ENCODE data around the gene RNF212B. TPM values are rescaled to one million over a fixed set of nuclear protein-coding genes. Genes with fewer than 3 reads are reported as not detected.
"Not testable (repeated sequence)": the region's sequence is repeated elsewhere in the genome, so short reads cannot be mapped to it uniquely, and the experiment has no call there.

Gene RNF212B
- total RNA-seq, 2 donors from 2014 or later, result 21.1 TPM; not detected in 1

GRCh38 chr14:23228812-23229211 is 8.9 kb upstream of the RNF212B start:
- WGBS, result 95% methylated on average over 1 of the region's 1 CpG
- intact Hi-C loops (cut with DNase I), result no loop called here
- H3K4me3 ChIP-seq, result no peak overlapping the region
- no peak for TF ChIP-seq POLR2A (IDR thresholded peaks at IDR 0.05)
- no peak for TF ChIP-seq CTCF (IDR thresholded peaks at IDR 0.05)
- no peak for TF ChIP-seq POLR2AphosphoS5 (IDR thresholded peaks at IDR 0.05)
- no peaks in the 10 kb centered on the region for H3K4me1 ChIP-seq (replicated peaks)
- no peaks in the 10 kb centered on the region for H3K27me3 ChIP-seq (replicated peaks; ENCODE audit: insufficient read depth)
- H3K9me3 ChIP-seq, result no peaks in the 10 kb centered on the region
- no peak overlapping the region for H3K27ac ChIP-seq
- H3K36me3 ChIP-seq, result no peaks in the 10 kb centered on the region
- DNase-seq (ENCODE audit: low spot score), result no peak

- H3K36me3 ChIP-seq; H3K27ac ChIP-seq; H3K4me3 ChIP-seq; DNase-seq (ENCODE audit: low spot score); H3K27me3 ChIP-seq (replicated peaks; ENCODE audit: insufficient read depth); H3K9me3 ChIP-seq; H3K4me1 ChIP-seq (replicated peaks); intact Hi-C loops (cut with DNase I): not testable (repeated sequence)
- 87% methylated on average over 36 of the region's 38 CpGs for WGBS
These were observed 5.4 kb upstream of the RNF212B start for GRCh38 chr14:23232241-23232808.

GRCh38 chr14:23240661-23241060 is 2.9 kb downstream of the RNF212B start:
- TF ChIP-seq POLR2AphosphoS5 (IDR thresholded peaks at IDR 0.05) (no peak), POLR2A (IDR thresholded peaks at IDR 0.05) (no peak), CTCF (IDR thresholded peaks at IDR 0.05) (no peak)

GRCh38 chr14:23241061-23241715 is 3.5 kb downstream of the RNF212B start:
- 93% methylated on average over 7 of the region's 7 CpGs for WGBS

More at GRCh38 chr14:23240661-23241060, 2.9 kb downstream of the RNF212B start:
- no peaks in the 10 kb centered on the region for H3K4me1 ChIP-seq (replicated peaks)
- no peaks in the 10 kb centered on the region for H3K36me3 ChIP-seq
- H3K27ac ChIP-seq, result no peak overlapping the region
- DNase-seq (ENCODE audit: low spot score), result no peak
- no peaks in the 10 kb centered on the region for H3K9me3 ChIP-seq
- WGBS, result 60% methylated on average over 1 of the region's 1 CpG
- intact Hi-C loops (cut with DNase I), result no loop called here
- no peaks in the 10 kb centered on the region for H3K27me3 ChIP-seq (replicated peaks; ENCODE audit: insufficient read depth)
- no peak overlapping the region for H3K4me3 ChIP-seq

GRCh38 chr14:23242076-23242475 is 4.3 kb downstream of the RNF212B start:
- Histone ChIP-seq H3K9me3 (no peaks in the 10 kb centered on the region), H3K27me3 (replicated peaks; ENCODE audit: insufficient read depth) (no peaks in the 10 kb centered on the region), H3K4me3 (no peak overlapping the region), H3K27ac (no peak overlapping the region), H3K36me3 (no peaks in the 10 kb centered on the region), H3K4me1 (replicated peaks) (no peaks in the 10 kb centered on the region)
- 69% methylated on average over 3 of the region's 3 CpGs for WGBS
- no peak for DNase-seq (ENCODE audit: low spot score)
- intact Hi-C loops (cut with DNase I), result no loop called here
- TF ChIP-seq POLR2AphosphoS5 (IDR thresholded peaks at IDR 0.05) (no peak), POLR2A (IDR thresholded peaks at IDR 0.05) (no peak), CTCF (IDR thresholded peaks at IDR 0.05) (no peak)

More at GRCh38 chr14:23241061-23241715, 3.5 kb downstream of the RNF212B start:
- H3K27ac ChIP-seq; H3K9me3 ChIP-seq; intact Hi-C loops (cut with DNase I); DNase-seq (ENCODE audit: low spot score); H3K4me3 ChIP-seq; H3K4me1 ChIP-seq (replicated peaks); H3K36me3 ChIP-seq; H3K27me3 ChIP-seq (replicated peaks; ENCODE audit: insufficient read depth): not testable (repeated sequence)

GRCh38 chr14:23243066-23243465 is 5.3 kb downstream of the RNF212B start:
- Histone ChIP-seq H3K4me1 (replicated peaks) (no peaks in the 10 kb centered on the region), H3K4me3 (no peak overlapping the region), H3K27ac (no peak overlapping the region), H3K9me3 (no peaks in the 10 kb centered on the region), H3K36me3 (no peaks in the 10 kb centered on the region), H3K27me3 (replicated peaks; ENCODE audit: insufficient read depth) (no peaks in the 10 kb centered on the region)
- WGBS, result 88% methylated on average over 2 of the region's 2 CpGs
- intact Hi-C loops (cut with DNase I), result no loop called here
- no peak for DNase-seq (ENCODE audit: low spot score)
- TF ChIP-seq CTCF (IDR thresholded peaks at IDR 0.05) (no peak), POLR2AphosphoS5 (IDR thresholded peaks at IDR 0.05) (no peak), POLR2A (IDR thresholded peaks at IDR 0.05) (no peak)

Data from prostate gland (tissue), 2 donors.